HuH-7 (cell line): ENCODE data around the gene PCID2.
A peak's percentile ranks its signal among the peaks of the same experiment; 100 is the strongest.
"Not testable (repeated sequence)": the region's sequence is repeated elsewhere in the genome, so short reads cannot be mapped to it uniquely, and the experiment has no call there.

Experiments used
- DNase-seq: peaks from one replicate; pipeline ENCODE4 v3.0.0; 2011; ENCODE audit warnings: low spot score

The PCID2 gene

DNA sequence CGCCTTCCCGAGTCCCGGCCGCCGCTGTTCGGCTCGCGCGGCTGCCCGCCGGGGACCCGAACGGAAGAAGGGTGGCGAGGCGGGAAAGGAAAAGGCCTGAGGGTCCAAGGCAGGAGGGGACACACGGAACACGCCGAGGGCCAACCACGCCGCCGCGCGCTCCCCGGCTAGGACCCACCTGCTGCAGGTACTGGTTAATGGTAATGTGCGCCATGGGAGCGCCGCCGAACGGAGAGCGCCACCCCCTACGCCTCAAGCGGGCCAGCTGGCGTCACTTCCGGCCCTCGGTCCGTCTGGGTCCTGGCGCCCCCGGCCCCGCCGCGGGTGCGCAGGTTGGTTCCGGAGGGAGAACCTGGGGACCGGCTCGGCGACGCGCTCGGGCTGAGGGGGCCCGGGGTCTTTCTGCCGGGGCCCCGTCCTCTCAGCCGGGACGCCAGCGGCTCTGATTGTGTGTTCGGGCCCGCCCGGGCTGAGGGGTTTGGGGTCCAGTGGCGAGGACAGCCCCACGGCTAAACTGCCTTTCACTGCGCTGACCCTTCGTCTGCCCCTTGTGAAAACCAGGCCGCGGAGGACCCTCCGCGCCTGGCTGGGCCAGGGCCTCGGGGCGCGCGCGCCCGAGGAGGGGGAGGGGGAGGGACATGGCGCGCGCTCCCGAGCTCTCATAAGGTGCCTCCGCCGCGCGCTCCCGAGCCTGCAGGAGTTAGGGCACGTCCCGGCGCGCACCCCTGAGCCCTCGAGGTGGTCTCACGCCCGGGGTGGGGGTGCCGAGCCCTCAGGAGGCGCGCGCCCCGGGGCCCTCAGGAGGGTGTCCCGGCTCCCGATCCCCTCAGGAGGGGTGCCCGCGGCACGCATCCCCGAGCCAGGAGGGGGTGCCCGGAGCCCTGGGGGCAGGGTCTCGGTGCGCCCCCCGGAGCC is at the start of gene PCID2:
PCID2 (minus strand) TSS at position 249 of the 915 bp plus-strand sequence; CDS start at position 214, 35 bp downstream.
- peak; percentile 86 for DNase-seq

DNA sequence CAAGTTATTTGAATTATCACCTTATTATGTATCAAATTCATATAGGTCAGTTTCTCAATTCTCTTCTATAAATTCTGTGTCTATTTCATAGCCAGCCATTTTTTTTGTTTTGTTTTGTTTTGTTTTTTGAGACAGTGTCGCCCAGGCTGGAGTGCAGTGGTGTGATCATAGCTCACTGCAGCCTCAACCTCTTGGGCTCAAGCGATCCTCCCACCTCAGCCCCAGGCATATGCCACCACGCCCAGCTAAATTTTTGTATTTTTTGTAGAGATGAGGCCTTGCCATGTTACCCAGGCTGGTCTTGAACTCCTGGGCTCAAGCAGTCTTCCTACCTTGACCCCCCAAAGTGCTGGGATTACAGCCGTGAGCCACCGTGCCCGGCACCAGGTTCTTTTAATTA is 49.4 kb upstream of the PCID2 start:
- not testable (repeated sequence) for DNase-seq

DNA sequence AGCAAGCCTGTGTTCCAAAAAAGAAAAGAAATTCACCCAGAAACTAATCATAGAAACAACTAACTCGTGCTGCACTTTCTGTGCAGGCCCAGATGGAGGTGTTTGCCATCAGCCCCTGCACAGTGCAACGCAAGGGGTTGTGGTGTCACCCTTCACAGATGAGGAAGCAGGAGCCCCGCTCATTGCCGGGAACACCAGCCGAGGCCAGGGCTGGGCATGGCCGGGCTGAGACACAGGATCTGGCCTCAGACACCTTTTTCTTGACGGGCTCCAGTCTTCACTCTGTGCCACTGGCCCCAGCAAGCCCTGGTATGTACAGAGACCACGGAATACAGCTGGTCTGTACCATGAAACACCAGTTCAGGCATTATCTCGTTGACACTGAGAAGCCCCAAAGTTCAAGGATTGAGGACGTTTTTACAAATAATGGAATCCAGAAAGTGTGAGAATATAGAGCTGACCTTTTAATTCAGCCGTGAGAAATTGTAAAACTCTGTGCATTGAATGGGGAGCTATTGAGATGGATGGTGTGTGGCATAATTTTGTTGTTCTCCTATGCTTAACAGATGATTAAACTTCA is 44.1 kb upstream of the PCID2 start:
- DNase-seq, result no peak

DNA sequence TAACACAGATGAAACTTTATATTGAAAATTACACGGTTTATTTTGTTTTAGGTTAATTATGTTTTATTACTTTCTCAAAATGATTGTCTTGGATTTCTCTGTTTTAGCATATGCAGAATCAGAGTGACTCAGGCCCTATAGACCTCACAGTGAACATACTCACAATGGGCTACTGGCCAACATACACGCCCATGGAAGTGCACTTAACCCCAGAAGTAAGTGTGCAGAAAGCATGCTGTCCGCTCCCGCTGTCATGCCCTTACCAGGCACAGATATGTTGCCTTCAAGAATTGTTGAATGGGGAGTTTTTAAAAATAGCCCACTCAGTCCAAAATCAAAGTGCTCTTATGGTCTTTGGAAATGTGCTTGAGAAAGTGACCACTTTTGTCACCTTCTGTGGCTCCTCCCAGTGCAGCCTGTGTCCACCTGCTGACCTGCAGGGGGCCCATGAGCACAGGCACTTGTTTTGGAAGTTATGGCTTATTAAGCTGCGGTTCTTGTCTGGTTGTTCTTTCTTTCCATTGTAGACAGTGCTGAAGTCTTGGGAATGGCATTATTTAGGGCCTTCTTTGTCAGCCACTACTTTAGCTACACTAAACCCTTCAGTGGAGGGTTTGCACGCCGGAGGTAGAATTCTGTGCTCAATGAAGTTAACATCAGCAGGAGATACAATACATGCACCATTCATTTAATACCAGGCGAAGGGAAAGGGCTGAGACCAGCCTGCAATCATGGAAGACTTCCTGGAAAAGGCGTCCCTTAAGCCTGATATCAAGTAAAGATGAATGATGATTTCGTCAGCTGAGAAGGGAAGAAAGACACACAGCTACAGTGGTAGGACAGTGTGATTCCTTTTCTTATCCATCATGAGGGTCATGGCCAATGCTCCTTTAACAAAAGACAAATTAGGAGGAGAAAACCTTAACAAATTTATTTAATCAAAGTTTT is 37.7 kb upstream of the PCID2 start:
- DNase-seq, result peak; percentile 33

DNA sequence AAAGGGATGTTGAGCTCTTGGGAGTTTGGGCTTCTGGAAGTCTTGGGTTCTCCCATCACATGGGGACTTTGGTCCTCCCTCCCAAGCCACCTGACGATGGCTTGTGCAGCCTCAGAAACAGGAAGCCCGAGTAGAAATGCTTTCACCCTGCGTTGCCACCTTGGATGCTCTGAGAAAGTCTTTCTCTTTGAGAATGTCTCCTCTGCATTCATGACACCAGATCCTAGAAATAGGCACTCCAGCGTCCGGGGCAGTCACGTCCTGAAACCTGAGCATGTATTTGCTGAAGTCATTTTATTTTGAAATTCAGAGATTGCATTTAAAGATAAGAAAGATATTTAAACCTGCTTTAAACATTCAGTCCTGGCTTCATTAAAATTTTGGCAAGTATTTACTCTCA is 35.4 kb upstream of the PCID2 start:
- DNase-seq, result no peak

DNA sequence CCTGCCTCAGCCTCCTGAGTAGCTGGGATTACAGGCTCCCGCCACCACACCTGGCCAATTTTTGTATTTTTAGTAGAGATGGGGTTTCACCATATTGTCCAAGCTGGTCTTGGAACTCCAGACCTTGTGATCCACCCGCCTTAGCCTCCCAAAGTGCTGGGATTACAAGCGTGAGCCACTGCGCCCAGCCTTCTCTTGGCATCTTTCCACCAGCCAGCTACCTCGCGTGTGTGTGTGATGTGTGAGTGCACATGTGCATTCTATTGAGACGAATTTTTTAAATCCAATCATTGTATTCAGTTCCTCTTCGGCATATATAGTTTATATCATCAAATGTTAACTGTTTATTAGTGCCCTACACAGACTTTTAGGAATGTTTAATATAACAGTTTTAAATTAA is 33.2 kb upstream of the PCID2 start:
- not testable (repeated sequence) for DNase-seq

DNA sequence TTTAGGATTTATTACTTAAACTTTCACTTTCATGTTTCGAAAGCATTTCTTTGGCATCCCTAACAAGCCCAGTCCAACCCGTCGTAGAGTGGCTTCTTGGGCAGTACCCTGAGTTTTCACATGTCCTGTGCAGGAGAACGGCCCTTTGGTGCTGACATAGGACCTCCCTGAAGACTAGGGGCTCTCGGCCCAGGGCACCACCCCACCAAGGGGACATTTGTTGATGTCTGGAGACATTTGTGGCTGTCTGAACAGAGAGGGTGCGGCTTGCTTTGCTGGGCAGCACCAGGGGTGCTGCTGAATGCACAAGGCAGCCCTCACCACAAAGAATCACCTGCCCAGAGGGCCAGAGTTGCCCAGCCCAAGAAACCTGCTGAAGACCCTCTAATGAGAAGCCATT is 31.5 kb upstream of the PCID2 start:
- DNase-seq, result no peak

DNA sequence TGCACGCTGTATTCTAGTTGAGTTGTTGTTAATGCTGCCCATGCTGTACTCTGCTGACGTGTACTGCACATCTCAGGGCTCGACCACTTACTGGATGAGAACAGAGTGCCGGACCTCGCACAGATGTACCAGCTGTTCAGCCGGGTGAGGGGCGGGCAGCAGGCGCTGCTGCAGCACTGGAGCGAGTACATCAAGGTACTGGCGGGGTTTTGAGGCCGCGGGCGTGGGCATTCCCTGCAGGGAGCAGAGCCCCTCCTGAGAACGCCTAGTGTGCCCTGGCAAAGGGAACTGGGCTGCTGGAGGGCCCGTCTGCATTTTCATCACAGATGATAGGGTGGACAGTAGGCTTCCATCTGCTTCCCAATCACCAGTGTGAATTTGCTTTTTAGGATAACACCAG is 30.9 kb upstream of the PCID2 start:
- DNase-seq, result no peak

DNA sequence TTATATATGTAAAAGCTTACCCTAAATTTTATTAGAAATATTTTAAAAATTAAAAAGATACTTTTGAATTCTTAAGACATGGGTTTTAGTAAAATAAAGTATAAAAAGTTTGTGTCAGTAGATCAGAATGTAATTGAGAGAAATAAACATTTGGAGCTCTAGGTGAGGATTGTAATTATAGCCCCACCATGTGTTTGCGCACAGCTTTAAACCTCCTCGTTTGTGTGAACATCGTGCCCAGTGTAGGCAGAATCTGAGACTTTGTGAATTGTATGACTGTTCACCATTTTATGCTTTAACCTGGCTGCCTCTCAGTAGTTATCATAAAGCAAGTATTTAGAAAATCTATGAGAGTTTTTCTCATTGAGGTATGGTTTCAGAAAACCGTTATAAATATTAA is 30.1 kb upstream of the PCID2 start:
- DNase-seq, result no peak

DNA sequence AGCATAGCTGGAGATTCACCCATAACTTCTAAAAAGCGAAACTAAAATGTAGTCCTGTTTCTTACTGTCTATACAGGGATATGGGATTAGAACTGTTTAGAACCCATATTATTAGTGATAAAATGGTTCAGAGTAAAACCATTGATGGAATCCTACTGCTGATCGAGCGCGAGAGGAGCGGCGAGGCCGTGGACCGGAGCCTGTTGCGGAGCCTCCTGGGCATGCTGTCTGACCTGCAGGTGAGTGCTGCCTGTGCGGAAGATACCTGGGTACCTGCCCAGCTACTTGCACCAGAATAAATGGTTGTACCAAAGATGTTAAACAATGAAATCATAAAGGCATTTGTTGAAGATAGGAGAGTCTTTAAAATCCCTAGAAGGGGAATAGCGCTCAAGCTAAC is 24.6 kb upstream of the PCID2 start:
- DNase-seq, result no peak

DNA sequence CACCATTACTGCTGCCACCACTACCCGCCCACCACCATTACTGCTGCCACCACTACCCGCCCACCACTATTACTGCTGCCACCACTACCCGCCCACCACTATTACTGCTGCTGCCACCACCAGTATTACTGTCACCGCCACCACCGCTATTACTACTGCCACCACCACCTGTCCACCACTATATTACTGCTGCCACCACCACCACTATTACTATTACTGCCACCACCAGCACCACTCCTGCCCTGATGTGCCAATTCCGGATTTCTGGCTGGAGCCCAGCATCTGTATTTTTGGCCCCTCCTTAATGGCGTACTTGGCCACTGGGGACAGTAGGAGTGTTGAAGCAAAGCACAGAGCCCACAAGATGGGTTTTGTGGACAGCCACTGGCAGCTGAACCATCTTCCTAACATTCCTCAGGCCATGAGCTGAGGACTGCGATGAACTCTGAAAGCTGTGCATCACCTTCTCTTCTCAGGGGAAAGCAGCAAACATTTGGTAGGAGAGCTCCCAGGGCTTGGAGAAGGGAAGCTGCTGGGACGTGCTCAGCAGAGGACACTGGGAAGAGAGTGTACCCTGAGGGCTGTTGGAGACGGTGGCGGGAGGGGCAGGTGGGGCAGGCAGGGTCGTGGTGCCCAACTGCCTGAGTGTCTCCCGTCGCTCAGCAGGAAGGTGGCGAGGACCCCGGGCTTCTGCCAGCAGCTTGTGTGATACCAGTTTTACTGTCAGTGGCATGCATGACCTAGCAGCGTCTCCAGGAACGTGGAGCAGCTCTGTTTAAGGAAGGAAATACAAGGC is 23.9 kb upstream of the PCID2 start:
- DNase-seq, result no peak

DNA sequence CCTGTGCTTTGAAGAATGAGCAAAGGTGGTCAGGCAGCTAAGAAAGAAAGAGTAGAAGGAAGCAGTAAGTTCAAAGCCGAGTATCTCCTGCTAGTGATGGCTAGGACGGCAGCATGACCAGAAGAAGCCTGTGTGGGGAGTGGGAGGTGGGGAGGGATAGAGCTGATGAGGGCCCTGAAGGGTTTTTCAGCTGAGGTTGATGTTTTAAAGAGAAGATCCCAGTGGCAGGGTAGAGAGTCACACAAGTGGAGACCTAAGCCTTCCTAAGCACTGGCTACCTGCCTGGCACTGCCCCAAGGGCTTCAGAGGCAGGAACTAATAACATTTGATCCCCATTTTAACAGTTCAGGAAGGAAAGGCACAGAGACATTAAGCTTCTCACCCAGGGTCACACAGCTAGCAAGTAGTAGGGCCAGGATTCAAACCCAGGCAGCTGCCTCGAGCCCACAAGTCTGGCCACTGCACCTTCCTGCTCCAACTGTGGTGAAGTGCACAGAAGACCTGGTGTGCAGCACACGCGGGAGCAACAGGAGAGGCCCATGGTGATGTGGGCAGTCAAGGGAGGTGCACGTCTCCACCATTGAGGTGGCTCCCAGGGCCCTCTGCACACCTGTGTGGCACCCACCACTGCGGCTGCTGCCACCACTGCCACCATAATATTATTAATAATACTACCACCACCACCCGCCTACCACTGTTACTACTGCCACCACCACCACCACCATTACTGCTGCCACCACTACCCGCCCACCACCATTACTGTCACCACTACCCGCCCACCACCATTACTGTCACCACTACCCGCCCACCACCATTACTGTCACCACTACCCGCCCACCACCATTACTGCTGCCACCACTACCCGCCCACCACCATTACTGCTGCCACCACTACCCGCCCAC is 23.1 kb upstream of the PCID2 start:
- no peak for DNase-seq

DNA sequence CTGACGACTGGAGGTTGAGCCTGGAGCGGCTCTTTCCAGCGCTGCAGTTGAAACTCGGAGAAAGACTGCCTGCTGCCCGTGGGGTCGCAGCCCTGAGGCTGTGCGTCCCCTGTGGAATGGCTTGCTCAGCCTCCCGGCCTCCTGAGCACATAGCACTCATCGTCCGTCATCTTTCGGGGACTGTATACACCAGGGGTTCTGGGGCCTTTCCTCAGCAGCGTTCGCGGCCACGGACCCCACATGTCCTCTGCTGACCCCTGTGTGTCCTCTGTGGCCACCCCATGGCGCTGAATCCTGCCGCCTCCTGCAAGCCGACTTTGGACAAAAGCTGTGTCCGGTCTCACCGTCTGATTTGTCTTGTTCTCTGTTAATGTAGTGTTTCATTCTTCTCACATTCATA is 21.3 kb upstream of the PCID2 start:
- DNase-seq, result no peak

DNA sequence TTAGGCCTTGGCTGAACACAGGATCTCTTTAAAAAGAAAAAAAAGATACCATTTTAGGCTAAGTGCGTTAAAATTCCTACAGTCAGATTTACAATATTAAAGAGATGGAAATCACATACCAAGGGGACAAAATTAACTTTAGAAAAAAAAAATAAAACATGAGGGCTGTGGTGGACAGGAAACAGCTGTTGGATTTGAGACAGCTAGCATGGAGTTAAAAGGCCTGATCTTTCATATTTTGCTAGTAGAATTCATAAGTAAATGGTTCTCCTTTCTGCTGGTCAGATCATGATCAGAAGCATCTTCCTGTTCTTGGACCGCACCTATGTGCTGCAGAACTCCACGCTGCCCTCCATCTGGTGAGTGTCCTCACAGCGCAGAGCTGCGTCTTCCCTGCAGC is 20.7 kb upstream of the PCID2 start:
- no peak for DNase-seq

DNA sequence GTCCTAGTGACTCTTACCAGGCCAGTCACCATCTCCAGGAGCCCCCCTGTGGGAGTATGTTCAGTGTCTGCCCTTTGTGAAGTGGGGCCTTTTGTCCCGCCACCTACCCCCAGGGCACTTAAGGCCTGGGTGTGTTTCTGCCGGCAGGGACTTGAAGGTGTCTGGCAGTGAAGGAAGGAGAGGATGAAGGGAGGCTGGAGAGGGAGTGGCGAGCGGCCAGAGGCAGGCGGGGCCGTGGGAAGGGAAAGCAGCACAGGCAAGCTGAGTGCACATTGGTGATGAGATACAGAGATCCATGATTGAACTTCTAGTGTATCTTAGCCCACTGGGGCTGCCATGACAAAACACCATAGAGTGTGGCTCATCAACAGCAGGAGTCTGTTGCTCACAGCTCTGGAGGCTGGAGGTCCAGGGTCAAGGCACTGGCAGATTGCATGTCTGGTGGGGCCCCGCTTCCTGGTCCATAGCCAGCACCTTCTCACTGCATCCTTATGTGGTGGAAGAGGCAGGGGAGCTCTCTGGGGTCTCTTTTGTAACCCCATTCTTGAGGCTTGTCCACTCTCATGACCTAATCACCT is 18.5 kb upstream of the PCID2 start:
- DNase-seq, result no peak

DNA sequence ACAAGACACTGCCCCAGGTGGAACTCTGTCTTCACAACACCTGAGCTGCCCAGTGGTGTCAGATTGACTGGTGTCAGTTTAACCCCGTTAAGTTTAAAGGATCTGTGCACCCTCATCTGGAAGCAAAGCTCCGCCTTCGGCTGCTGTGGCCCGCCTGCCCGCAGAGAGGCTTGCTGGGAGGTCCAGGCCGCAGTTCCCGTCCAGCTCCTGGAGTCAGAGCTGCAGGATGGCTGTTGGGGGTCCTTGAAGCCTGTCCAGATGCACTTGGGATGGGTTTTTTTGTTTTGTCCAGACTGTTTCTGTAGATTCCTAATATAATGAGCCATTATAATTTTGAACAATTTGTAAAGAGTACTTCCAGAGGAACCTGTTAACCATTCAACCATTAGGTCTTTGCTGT is 17.0 kb upstream of the PCID2 start:
- no peak for DNase-seq

DNA sequence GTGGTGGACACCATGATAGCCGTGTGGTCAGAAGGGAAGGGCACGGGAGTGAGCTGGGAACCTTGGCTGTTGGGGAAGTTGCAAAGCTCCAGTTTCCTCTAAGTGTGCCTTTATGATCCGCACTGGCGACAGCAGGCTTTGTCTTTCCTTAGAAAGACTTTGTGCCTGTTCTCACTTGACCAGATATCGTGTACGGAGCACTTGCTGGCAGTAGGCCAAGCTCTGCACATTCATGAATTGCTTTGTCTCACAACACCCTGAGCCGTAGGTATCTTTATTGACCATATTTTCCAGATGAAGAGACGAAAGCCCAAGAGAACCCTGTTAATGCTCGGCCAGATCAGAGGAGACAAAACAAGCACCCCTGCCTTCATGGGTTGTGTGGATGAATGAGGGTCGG is 16.0 kb upstream of the PCID2 start:
- no peak for DNase-seq

DNA sequence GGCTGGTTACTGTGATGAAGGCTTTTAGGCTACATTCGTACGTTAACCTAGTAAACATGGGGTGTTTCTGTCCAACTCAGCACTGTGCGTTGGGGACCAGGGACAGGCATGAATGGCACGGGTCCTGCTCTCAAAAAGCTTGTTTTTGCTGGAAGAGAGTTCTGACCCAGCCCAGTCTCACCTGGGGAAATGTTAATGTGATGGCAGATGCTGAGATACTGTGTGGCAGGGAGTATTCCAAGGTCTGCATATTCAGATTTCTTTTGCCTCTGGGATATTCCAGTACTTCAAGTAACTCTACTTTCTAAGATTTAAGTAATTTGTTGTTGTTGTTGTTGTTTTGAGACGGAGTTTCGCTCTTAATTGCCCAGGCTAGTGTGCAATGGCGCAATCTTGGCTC is 14.6 kb upstream of the PCID2 start:
- no peak for DNase-seq

DNA sequence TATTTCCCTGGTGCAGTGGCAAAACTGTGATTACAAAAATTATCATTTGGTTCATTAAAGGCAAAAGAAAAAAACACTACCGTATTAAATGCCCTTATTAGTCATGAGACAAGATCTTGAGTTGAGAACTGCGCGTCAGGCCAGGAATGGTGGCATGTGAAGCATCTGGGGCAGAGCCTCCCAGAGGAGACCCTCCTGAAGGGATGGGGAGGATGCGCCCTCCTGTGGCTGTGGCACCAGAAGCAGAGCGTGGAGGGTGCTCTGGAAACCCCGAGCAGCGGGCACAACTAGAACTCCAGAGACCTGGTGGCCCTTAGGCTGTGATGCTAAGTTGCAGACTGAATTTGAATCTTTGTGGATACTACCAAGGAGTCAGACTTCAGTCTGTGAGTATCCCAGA is 12.4 kb upstream of the PCID2 start:
- peak; percentile 42 for DNase-seq

DNA sequence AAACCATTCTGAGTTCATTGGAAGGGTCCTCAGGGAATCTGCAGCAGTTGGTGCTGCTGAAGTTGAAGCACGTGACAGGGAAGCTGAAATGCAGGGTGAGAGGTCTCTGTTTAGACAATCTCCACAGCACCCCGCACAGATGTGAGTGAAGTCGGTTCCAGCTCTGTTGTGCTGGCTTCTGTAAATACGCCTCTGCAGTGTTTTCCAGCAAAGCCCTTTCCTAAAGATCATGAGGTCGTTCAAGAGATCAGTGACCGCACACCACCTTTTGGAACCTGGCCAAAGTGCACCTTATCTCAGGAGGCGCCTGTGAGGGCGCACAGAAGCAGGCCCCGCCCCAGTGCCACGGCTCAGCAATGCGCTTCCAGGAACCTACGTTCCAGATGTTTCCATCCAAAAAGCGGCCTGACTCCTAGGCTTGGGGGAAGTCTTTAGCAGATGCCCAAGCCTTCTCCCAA is 11.7 kb upstream of the PCID2 start:
- peak; percentile 53 for DNase-seq
